Embryonic facial prominence (tissue), 1 donor: ENCODE data around the gene OVAAL.

Source experiments
- DNase-seq: peaks from one replicate; pipeline ENCODE4 v3.0.0-alpha.2; 2016; ENCODE audit errors: extremely low spot score

OVAAL gene

DNA sequence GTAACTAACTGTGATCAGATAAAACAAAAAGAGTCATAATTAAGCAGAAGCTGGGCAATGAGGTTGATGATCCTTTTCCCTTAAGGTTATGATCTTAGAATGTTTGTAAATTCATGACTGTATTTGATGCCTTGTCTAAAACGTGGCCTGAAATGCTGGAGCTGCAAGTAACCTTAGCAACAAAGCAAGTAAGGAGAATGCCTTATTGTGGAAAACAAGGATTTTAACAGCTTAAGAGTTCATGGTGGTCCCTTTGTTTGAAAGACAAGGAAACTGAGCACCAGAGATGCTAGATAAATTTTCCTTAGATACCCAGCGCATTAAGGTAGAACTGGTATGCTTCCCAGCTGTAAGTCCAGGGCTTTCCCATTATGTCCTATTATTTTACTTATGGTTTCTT lies 47.4 kb downstream of the OVAAL start:
- DNase-seq = no peak

DNA sequence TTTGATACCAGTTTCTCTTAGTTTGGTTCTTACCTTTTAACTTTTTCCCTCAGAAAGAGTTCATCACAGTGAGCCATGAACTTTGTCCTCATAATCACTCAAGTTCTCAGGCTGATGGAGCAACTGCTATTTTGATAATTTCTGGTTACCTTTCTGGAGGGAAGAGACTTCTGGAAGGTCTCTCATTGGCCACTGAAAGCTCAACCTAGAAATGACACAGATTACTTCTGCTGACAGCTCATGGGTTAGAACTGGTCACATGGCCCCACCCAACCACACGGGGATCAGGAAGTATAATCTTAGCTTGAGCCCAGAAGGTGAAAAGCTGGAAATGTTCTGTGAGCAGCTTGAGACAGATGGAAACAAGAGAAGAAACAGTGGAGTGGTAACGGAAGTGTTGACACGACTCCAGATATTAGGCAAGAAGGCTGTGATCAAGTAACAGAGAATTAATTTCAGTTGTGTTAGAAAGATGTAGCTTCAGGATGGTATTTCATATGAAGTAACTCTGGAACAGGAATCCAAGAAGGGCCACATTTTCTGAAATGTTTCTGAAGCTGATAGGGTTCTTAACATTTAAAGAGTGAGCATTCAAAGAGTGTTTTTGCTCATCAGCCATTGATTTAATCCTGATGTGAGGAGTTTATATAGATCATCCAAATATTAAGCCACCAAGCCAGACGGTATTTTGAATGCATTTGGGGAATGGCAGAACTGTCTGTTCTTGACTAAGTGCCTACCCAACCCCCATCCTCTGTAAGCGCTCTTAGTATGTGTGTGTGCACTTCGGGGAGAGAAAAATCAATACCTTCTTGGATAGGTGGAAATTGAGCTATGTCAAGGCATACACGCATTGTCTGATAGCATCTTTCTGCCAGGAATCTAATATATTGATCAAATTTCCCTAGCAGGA lies 51.1 kb downstream of the OVAAL start:
- no peak for DNase-seq

DNA sequence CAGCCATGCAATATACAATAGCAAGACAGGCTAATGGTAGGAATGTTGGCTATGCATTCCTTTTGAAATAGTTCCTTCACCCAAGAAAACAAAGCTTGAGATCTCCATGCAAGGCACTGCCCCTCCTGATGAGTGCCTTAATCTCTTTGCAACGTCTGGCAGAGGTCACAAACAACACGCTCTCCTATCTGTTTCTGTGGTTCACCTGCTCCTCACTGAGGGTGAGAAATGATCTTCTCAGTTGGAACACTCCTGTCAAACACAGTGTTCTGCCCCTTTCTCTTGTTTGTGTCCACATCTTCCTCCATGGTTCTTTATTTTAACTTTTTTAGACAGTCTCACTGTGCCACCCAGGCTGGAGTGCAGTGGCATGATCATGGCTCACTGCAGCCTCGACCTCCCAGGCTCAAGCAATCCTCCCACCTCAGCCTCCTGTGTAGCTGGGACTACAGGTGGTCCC lies 51.8 kb downstream of the OVAAL start:
- DNase-seq = no peak

DNA sequence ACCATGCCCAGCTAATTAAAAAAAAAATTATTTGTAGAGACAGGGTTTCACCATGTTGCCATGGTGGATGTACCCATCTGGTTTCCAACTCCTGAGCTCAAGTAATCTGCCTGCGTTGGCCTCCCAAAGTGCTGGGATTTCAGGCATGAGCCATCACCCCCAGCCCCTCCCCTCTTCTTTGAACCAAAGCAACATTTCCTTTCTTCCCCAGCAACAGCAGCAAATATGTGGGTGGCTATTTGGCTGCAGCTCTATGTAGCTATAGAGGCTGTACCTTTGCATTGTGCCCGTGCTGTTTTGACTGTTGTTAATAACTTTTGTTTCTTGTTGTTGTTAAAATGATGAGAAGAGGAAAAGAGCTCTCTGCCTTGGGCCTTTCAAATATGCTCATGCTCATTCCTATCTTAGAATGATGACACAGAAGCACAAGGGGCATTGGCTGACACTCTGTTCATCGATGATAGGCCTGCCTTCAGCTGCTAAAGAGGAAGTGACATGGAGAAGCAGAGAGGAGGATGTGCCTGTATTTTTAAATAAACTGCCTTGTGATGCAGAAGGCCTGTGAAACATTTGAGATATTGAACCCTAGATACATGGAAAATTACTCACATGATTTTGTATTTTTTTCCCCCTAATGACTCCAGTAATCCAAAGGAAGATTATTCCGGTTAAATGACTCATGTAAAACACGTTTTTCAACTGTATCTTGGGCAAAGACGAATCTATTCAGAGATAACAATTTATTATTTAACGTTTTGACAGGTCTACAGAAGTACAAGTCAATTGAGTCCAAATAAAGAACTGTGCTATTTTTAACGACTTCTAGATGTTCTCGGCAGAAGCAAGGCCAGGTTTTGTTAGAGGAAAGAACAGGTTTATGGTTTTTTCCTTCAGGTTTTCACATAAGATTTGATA lies 52.5 kb downstream of the OVAAL start:
- no peak for DNase-seq

DNA sequence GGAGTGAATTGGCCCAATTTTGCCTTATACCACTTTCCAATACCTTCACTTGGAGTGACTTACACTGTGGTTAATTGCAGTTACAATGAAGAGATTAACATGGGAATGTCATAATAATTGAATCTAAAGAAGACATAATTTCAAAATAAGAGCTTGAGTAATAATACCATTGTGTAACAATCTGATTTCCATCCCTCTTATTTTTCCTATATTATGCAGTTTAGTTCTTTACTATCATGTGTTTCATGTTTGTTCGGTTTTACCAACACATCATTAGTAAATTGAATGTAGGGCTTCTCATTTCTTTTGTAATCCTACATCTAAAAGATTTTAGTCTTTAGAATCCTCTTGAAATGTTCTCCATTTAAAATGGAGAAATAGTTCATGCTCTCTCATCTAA lies 53.9 kb downstream of the OVAAL start:
- DNase-seq = no peak

DNA sequence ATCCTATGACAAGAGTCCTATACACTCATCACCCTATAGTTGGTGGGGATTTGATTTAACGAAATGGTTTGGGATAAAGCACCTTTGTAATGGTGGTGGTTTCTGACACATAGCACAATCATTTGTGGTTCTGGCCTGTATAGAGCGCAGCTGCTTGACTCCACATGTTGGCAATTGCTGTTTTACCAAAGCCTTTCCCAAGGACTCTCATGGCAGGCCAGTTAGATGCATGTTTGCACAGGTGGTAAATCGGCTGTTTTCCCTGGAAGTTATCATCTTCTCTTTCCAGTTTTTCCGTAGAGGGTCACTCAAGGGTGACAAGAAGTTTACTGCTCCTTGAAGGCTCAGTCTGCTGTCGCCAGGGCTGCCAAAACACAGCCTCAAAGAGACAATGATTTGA lies 56.0 kb downstream of the OVAAL start:
- DNase-seq = no peak

DNA sequence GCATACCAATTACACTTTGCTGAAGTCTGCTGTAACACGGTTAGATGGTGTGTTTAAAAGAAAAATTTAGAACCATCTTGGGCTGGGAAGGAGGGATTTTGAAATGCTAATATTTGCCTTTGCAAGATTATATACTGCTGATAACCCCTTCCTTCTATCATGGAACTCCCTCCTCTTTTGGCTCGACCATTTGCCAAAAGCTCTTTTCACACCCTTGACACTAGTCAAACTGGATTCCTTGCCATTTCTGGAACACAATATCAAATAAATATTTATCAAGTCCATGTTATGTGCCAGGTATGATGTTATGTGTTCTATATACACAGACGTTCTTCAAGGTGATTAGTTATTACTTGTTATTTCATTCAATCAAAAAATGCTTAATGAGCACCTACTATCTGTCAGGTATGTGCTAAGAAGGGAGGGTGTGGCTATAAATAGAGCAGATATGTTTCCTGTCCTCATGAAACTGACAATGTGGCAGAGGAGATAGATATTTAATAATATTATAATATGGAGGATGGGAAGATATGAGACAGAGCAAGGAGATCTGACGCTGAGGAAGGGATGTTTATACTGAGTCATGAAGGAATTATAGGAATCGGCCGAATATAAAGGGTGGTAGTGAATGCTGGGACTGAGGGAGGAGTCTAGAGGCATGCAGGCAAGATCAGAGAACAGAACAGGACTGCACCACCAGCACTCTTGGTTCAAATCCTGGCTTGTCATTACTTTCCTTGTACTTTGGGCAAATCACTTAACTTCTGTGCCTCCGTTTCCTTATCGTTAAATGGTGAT lies 56.9 kb downstream of the OVAAL start:
- no peak for DNase-seq
